ENCODE data around the gene INO80B.
"Not testable (repeated sequence)": the region's sequence is repeated elsewhere in the genome, so short reads cannot be mapped to it uniquely, and the experiment has no call there.

INO80B gene

DNA sequence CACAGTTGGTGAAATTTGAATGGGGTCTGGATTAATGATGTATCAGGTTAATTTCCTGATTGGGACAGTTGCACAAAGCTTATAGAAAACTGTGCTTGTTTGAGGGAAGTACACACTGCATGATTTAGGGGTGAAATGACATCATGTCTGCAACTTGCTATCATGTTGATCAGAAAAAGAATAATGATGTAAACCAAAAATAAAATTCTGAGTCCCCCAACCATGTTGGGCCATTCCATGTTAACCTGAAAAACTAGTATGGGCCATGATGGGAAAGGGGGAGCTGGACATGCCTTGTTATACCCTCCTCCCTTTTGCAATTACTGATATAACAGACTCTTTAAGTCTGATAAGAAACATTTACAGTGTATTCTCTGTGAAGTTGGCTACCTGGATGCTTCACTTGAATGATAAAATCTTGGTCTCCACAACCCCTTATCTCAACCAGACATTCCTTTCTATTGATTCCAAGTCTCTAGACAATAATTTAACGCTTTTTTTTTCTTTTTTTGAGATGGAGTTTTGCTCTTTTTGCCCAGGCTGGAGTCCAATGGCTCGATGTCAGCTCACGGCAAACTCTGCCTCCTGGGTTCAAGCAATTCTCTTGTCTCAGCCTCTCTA, 4.2 kb upstream of the INO80B start:
- no peak for DNase-seq

DNA sequence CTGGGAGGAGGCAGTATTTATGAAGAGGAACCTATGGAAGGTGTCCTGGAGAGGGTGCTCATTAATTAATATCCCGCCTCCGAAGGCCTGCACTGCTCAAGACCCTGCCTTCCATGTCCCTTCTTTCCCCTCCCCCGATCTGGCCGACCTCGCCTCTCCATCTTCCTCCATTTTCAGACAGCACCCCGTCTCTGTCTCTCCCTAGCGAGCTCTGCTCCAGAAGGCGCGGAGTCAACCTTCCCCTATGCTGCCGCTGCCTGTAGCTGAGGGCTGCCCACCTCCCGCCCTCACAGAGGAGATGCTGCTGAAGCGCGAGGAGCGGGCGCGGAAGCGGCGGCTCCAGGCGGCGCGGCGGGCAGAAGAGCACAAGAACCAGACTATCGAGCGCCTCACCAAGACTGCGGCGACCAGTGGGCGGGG, 2.3 kb downstream of the INO80B start:
- no peak for DNase-seq

GRCh38 chr2:74457549-74458131, 2.8 kb downstream of the INO80B start:
- DNase-seq = peak; percentile 49

DNA sequence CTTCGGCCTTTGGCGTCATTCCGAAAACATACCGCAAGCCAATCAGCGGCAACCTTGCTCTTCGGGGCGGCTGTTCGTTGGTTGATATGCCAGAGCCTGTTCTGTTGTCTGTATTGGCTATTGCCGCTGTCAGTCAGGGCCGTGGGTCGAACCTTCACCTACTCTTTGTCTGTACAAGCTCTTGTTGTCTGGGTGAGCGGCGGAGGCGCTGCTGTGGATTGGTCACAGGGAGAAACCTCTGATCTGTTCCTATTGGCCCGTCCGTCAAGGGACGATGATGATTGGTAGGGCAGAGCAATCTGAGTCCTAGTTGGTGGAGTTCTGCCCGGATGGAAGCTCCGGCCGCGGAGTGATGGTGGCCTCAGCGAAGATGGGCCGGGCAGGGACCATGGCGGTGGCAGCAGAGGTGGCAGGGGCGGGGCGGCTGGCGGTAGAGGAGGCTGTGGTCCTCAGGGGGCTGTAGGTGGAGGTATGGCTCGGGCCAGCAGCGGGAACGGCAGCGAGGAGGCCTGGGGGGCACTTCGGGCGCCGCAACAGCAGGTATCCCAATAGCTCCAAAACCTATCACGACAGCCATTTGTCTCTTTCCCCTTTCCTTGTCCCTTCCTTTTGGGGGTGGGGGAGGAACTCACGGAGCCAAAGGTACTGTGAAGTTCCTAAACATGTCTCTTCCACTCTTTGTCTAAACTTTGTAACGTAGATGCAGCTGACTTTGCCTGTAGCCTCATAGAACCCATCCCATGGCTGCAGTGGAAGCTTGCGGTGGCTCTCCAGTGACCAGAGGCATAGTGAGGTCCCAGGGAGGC, 3.4 kb downstream of the INO80B start, which contains the start of gene WBP1:
Gene WBP1, plus strand, starts transcription at position 307 of the 806 bp plus-strand sequence. Its CDS starts 165 bp downstream, at position 472.
- DNase-seq = peak; percentile 100

DNA sequence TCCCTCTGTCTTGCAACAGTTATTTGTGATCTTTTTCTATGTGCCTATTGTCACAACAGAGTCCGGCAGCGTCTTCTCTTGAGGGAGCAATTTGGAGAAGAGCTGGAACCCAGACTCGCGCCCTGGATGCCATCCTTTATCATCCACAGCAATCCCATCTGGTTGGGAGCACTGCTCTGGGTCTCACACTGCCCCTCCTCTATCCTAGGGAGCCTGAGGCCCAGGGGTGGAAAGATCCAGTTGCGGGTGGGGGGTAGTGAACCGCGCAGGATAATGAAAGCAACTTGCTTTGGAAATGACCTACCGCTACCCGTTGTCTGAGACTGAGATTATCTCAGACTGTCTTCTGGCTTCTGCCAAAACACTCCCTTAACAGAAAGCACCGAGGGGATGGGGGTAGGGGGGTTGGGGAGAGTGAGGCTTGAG, 4.1 kb downstream of the INO80B start:
- no peak for DNase-seq

- DNase-seq = not testable (repeated sequence)
Measured at GRCh38 chr2:74459503-74460118, 4.7 kb downstream of the INO80B start.

DNA sequence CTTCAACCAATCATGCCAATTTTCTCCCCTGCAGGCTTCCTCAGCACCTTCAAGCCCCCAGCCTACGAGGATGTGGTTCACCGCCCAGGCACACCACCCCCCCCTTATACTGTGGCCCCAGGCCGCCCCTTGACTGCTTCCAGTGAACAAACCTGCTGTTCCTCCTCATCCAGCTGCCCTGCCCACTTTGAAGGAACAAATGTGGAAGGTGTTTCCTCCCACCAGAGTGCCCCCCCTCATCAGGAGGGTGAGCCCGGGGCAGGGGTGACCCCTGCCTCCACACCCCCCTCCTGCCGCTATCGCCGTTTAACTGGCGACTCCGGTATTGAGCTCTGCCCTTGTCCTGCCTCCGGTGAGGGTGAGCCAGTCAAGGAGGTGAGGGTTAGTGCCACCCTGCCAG, 5.3 kb downstream of the INO80B start:
- DNase-seq = not testable (repeated sequence)

DNA sequence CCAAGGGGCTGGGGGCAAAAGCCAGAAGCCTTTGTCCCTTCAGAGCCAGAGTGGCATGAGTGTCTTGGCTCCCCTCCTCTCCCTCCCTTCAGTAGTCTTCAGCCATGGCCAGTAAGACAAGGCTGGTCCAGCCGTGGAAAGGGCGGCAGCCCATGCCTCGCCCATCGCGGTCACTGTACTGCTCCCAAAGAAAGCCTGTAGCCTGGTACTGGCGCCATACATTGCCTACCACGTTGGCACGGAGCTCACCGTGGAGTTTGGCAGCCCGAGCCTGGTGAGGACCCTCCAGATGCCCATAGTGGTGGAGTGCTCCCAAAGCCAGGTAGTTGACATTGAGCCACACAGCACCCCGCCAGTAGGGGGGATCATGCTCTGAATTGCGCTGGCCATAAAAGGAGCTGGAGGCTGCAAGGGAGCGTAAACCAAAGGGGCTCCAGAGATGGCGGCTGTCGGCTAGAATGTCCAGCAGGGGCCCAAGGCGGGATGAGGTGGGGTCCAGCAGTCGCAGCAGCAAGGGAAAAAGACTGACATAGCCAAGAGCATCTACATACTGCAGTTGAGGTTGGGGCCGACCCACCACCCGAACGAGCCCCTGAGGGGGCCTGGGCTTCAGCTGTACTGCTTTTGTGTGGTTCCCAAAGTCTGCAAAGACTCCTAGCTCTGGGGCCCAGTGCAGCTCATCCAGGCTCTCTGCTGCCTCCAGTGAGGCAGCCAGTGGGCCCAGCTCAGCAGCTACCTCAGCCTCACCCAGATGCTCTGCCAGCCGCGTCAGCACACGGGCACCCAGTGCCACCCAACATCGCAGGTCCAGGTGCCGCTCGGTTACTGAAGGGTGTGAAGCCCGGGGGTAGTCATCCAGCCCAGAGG, 6.5 kb downstream of the INO80B start:
- no peak for DNase-seq

DNA sequence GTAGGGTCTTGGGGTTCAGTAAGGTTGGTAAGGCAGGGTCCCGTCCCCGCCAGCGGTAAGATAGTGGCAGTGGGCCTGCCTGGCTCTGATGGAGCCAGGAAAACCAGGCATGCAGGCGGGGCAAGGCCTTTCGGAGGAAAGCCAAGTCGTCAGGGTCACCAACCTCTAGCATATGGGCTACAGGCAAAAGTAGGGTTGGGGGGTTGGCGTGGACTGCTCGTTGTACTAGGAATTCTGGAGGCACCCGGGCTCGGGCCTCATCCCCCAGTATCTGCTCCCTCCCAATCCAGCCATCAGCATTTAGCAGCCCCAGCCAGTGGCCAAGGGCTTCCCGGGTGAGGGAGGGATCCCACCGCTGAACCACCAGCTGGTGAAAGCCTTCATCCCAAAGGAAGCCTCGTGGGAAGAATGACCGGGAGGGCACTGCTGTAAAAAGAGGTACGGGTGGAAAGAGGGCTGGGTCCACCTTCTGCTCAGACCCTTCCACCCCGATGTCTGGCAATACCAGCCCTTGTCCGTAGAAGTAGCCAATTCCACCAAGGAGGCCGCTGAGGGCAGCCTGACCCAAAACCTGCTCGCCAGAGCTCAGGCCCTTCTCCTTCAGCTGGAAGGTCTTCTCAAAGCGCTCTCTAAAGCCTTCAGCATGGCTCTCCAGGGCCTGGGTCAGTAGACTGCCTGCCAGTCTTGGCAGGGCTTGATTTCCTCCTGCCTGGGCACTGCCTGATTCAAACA, 7.3 kb downstream of the INO80B start:
- DNase-seq = no peak

- DNase-seq = no peak
Measured at GRCh38 chr2:74462786-74463105, 7.9 kb downstream of the INO80B start.

GRCh38 chr2:74464406-74464805, 9.5 kb downstream of the INO80B start:
- no peak for DNase-seq

DNA sequence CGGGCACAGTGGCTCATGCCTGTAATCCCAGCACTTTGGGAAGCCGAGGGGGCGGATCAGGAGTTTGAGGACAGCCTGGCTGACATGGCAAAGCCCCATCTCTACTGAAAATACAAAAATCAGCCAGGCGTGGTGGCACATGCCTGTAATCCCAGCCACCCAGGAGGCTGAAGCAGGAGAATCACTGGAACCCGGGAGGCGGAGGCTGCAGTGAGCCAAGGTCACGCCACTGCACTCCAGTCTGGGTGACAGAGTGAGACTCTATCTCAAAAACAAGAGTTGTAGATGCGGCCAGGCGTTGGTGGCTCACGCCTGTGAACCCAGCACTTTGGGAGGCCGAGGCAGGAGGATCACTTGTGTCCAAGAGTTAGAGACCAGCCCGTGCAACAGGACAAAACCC, 15.9 kb downstream of the INO80B start:
- not testable (repeated sequence) for DNase-seq

DNA sequence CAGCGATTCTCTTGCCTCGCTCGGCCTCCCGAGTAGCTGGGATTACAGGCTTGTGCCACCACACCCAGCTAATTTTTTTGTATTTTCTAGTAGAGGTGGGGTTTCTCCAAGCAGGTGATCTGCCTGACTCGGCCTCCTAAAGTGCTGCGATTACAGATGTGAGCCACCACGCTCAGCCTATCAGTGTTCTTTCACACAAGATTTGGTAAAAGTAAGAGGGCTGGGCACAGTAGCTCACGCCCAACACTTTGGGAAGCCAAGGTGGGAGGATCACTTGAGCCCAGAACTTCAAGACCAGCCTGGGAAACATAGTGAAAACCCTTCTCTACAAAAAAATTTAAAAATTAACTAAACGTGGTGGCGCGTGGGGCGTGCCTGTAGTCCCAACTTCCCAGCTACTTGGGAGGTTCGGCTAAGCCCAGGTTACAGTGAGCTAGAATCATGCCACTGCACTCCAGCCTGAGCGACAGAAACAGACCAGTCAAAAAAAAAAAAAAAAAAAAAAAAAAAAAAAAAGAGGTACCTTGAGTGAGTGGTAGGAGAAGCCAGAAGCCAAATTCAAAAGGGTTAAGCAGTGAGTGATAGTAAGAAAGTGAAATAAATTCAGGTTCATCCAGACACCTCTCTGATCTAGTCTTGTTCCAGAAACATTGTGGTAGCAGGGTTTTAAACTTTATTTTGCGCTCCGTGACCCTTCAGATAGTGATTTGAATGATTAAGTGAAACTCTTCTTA, 16.6 kb downstream of the INO80B start:
- DNase-seq = no peak

- peak; percentile 93 for DNase-seq
Measured at GRCh38 chr2:74472086-74472944, 17.4 kb downstream of the INO80B start, which contains the start of gene MRPL53. TSS of gene MRPL53 (minus strand) at chr2:74472680. CDS start at chr2:74472660, 20 bp downstream.

DNA sequence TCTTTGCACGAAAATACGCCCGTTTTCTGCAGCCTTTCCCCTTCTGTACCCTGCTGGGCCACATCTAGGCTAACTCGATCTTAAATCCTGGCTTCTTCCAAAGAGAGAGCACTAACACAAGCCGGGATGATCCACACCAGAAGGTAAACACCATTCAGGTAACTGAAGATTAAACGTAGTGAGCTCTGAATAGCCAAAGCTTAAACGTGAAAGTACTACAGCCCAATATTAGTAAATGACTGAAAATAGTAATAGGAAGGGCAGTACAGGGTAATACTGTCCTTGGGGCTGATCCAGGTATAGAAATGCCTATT, 18.0 kb downstream of the INO80B start:
- DNase-seq = no peak

DNA sequence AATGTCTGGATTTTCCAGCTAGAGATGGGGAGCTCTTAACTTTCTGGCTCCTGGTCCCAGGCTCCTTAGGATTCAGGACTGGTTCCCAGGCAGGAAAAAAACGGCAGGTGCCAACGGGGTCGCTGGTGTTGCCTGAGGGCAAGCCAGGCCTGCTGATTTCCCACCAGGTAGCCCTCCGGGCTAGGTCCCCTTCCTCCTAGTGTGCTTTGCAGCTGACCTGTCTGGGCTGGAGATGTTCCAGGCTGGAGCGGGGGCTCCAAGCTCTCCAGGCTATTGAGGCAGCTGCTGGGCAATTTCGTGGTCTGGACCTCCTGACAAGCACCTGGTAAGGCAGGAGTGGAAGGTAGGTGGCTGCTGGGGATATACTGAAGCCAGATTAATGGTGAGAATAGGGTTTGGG, 19.6 kb downstream of the INO80B start:
- DNase-seq = no peak

DNA sequence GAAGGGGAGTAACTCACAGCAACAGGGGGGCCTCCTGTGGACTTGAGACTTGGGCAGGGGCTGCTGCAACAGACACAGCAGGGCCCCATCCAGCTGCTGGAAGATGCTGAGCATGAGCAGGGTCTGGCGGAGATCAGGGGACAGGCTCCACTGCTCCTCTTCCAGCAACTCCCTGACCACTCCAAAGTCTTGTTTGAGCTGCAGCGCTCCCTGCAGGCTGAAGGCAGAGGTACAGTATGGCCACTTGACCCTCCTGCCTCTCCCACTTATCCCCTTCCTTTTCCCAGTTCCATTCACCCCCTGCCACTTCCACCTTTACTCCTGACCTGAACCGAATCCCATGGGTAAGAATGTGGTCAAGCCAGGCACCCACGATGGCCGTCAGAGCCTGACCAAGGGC, 20.0 kb downstream of the INO80B start:
- DNase-seq = no peak

DNA sequence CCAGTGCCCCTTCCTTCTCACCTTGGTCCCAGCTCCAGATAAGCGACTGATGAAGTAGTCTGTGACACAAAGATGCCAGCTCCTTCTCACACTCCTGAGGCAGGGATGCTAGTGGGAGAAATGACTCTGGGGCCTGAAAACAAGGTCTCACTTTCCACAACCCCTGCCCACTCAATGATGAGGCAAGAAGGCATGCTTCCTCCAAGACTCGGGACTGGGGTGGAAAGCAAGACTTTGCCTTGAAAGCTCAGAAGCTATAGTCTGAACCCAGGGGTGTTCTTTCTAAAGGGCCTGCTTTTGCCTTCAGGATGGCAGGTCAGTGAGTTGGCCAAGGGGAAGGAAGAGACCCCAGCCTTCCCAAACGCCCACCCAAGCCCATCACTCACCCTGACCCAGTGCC, 26.5 kb downstream of the INO80B start:
- DNase-seq = no peak

DNA sequence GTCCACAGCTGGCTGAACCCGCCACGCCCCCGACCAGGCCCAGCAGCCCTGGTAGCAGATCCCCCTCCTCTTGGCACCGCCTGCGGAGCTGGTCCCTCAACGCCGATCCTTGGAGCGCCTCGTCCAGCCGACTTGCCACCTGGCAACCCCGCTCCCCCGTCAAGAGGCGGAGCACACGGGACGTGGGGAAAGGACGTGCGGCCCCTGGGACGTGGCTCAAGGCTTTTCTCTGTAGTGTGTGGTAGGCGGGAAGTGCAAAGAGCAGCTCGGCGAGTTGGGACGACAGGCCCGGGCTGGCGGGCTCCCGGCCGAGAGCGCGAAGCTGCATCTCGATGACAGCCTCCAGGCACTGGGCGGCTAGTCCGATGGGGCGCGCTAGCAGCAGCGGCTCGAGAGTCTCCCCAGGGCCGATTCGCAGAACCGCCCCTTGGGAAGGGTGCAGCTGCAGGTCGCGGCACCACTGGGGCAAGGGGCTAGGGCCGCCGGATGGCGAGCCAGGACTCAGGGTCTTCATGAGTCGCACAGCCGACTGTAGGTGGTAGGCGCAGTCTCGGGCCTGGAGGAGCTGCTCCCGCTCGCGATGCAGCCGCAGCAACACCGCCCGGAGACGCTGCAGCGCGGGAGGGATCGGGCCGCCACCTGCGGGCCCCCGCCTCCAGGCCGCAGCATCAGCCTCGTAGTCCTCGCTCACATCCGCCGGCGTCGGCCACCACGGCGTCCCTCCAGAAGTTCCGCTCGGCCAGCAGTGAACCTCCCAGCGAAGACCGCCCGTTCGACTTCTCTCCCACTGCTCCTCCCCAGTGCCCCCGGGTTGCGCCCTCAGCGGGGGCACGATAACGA, 27.3 kb downstream of the INO80B start:
- peak; percentile 33 for DNase-seq
